Lower leg skin (tissue), 4 donors: Measurements from ENCODE around the gene GXYLT1. TPM values are rescaled to one million over a fixed set of nuclear protein-coding genes. Genes with fewer than 3 reads are reported as not detected.

ENCODE experiments used
- DNase-seq, 2 donors: peaks; one replicate each; pipeline ENCODE4 v3.0.0-alpha.2; 2019; ENCODE audit warnings: low spot score in 2 of 2
- H3K4me3 ChIP-seq: fragments of 200-600 bp; sonication (generic); 2 replicates; pipeline ENCODE4 v1.5.1; 2017; ENCODE audit warnings: mild to moderate bottlenecking, low read depth; ENCODE audit not compliant: poor library complexity, severe bottlenecking
- CTCF ChIP-seq, 3 donors: fragments of 450-650 bp; IDR thresholded peaks; one replicate each; pipeline ENCODE4 v1.5.1; 2016; ENCODE audit warnings: antibody characterized with exemption in 3 of 3, mild to moderate bottlenecking in 3 of 3, moderate library complexity in 2 of 3
- POLR2A ChIP-seq, 2 donors: fragments of 450-650 bp; IDR thresholded peaks; one replicate each; pipeline ENCODE4 v1.6.1; 2016 to 2017; ENCODE audit warnings: antibody characterized with exemption in 2 of 2, mild to moderate bottlenecking in 1 of 2, moderate library complexity in 1 of 2
- WGBS, 2 donors: methylation state at CpG; one replicate each; pipeline ENCODE4 v1.1.5; 2018; 5-methylcytosine and 5-hydroxymethylcytosine counted together
- intact Hi-C: fragments of 100-400 bp; cut with DNase I; formaldehyde crosslinking; loops from one replicate; pipeline ENCODE4 v1.15.0; 2023; ENCODE audit warnings: low total_unique reads
- total RNA-seq, 4 donors: library from RNA; depleted of rRNA; stranded (reverse); fragments of >200 nt; gene quantifications; one replicate each; pipeline ENCODE4 v1.1.0, GENCODE V29; 2016

The GXYLT1 gene
- total RNA-seq, 4 donors from 2014 or later, result 7.9 to 11.7 (median 10.0) TPM

- DNase-seq, result no peak
- WGBS, 2 donors, result 96 to 99% methylated on average over 6 of the region's 6 CpGs
- intact Hi-C loops, result no loop called here
- H3K4me3 ChIP-seq, result no peak overlapping the region
- no peak for TF ChIP-seq POLR2A (IDR thresholded peaks at IDR 0.05)
- no peak for TF ChIP-seq CTCF (IDR thresholded peaks at IDR 0.05)
Measured at GRCh38 chr12:42128888-42129287, 15.8 kb downstream of the GXYLT1 start.

DNA sequence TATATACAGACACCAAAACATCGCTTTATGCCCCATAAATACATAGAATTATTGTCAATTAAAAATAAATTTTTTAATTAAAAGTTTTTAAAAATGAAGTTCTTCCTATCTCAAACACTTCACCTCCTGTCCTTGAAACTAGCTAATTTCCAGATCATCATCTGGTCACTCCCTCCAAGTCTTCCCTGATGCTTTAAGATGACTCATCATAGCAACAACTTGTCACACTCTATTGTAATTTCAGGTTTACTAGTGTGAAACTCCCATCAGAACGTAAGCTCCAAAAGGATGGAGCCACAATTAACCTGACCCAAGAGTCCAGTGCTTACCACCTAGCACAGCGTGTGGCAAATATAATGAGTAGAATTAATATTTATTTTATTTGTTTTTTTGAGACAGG is 16.3 kb downstream of the GXYLT1 start:
- DNase-seq, result no peak
- no peak overlapping the region for H3K4me3 ChIP-seq
- WGBS, 2 donors, result 72 to 73% methylated on average over 3 of the region's 3 CpGs
- TF ChIP-seq POLR2A (IDR thresholded peaks at IDR 0.05) (no peak), CTCF (IDR thresholded peaks at IDR 0.05) (no peak)
- intact Hi-C loops, result no loop called here

DNA sequence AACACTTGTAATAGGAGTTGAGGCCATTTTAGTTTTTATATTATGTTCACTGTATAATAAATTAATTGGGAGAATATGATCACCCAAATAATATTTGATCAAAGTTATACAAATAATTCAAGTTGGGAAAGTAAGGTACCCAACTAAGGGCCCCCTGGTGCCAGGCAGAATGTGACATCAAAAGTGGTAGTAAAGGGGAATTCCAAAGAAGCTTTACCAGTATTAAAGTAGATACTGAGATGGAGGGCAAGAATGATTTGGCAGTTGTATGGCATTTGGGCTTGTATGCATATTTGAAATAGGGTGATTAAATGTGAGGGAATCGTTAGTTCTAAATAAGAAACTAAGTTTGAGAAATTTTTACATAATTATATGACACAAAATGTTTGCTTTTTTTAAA is 17.7 kb downstream of the GXYLT1 start:
- WGBS, 2 donors, result 76 to 83% methylated on average over 1 of the region's 1 CpG
- DNase-seq, result no peak
- intact Hi-C loops, result no loop called here
- H3K4me3 ChIP-seq, result no peak overlapping the region
- TF ChIP-seq CTCF (IDR thresholded peaks at IDR 0.05) (no peak), POLR2A (IDR thresholded peaks at IDR 0.05) (no peak)

- intact Hi-C loops, result no loop called here
Measured at GRCh38 chr12:42125388-42125767, 19.3 kb downstream of the GXYLT1 start.

DNA sequence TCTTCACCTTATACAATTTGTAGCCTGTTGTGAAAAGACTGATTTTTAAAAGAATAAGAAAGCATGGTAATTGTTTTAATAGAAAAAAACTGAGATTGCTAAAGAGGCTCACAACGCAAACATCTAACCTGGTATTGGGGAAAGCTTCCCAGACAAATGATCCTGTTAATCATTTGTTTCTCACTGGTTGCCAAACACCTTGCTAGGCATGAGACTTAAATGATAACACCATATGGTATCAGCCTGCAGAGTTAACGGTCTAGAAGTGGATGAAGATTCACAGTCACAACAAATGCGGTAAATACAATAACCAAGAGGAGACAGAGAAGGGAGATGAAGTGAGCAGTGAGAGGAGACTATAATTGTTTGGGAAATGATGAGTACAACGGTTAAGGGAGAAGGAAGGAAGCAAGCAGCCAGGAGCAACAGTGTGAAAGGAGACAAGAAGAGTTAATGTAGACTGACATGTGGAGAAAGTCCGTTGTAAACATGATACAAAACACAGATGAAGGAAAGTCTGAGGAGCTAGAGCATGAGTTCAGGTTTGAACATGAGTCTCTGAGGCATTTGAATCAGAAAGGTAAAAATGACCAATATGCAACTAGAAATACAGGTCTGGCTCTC is 19.8 kb downstream of the GXYLT1 start:
- TF ChIP-seq CTCF (IDR thresholded peaks at IDR 0.05) (no peak), POLR2A (IDR thresholded peaks at IDR 0.05) (no peak)
- no peak for DNase-seq
- no peak overlapping the region for H3K4me3 ChIP-seq
- intact Hi-C loops, result no loop called here
- 60 to 62% methylated on average over 5 of the region's 5 CpGs for WGBS, 2 donors

More at GRCh38 chr12:42125388-42125767, 19.3 kb downstream of the GXYLT1 start:
- no peak for DNase-seq
- TF ChIP-seq POLR2A (IDR thresholded peaks at IDR 0.05), result no peak
- TF ChIP-seq CTCF (IDR thresholded peaks at IDR 0.05), result no peak
- no peak overlapping the region for H3K4me3 ChIP-seq
- 45 to 48% methylated on average over 1 of the region's 1 CpG for WGBS, 2 donors

GRCh38 chr12:42119085-42119633 is 25.5 kb downstream of the GXYLT1 start:
- no peak overlapping the region for H3K4me3 ChIP-seq
- WGBS, 2 donors, result 48 to 61% methylated on average over 2 of the region's 2 CpGs
- intact Hi-C loops, result no loop called here
- TF ChIP-seq POLR2A (IDR thresholded peaks at IDR 0.05) (no peak), CTCF (IDR thresholded peaks at IDR 0.05) (no peak)
- DNase-seq, result no peak
